GM19397 (cell line): ENCODE data around the gene GNAZ.

Experiments
- ATAC-seq: cut with Tn5 transposase; IDR thresholded peaks from one replicate; pipeline ENCODE4 v1.9.1; 2021; ENCODE audit warnings: mild to moderate bottlenecking, moderate library complexity; ENCODE audit not compliant: unreplicated experiment

Gene GNAZ

DNA sequence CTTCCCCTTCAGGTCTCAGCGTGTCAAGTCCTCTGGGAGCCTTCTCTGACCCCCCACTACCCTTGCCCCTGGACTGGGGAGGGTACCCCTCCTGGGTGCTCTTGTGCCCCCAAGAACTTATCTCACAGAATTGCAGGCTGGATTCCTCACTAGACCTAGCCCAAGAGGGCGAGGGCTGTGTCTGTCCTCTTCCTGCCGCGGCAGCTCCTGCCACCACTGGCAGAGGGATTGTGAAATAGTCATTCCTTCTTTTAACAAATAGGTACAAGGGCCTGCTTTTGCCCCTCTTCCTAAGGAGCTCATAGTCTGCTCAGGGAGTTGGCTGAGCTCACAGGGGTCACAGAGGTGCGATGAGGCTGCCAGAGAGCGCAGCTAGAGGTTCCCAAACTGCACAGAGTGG lies 80.4 kb downstream of the GNAZ start:
- no peak for ATAC-seq

DNA sequence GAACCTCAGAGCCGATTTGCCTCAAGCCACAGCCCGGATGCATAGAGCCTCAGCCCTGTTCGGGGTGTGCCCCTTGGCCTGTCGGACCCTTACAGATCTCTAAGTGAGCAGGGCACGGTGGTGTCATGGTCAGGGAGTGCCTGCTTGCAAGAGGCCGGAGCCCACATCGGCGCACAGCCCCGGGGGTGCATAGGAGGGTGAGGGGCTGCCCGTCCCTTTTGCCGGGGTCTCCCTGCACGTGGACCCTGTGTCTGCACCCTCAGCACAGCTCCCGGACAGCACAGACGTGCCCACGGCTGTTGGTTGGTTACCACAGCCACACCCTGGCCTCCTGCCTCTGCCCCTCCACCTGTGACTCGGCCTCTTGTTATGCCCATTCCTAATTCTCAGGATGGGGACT lies 81.5 kb downstream of the GNAZ start:
- ATAC-seq, result no peak

DNA sequence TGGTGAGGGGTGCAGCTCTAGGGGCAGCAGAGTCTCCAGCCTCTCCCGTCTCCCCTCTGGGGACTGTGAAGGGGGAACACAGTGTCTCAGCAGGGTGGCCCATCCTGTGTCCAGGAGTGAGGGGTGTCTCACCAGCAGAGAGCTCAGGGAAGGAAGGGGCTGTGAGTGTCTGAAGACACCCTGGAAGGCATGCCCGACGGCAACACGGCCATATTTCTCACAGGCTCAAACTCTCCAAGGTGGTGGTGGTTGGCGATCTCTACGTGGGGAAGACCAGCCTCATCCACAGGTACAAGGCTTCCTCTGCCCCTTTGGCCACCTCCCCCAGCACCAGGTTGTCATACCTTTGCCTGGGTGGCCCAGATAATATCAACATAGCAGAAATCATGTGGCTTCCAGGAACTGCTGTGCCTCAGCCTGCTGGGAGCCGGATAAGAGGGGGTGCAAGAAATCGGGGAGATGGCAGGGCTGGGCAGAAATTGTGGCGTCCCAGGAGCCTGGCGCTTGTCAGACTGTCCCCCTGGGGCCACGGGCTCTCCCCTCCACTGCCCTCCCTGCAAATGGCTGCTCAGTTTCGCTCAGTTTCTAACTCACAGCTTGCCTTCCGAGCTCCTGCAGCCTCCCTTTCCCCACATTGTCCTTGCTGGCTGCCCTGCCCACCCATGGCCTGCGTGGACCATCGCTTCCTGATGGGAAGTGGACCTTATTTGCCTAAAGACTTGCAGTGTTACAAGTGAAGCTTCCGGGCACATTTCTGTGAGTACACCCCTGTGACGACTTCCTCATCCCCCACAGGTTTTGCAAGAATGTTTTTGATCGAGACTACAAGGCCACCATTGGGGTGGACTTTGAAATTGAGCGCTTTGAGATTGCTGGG lies 82.2 kb downstream of the GNAZ start:
- no peak for ATAC-seq

- ATAC-seq, result no peak
Observed at GRCh38 chr22:23153994-23154393, 83.7 kb downstream of the GNAZ start.

DNA sequence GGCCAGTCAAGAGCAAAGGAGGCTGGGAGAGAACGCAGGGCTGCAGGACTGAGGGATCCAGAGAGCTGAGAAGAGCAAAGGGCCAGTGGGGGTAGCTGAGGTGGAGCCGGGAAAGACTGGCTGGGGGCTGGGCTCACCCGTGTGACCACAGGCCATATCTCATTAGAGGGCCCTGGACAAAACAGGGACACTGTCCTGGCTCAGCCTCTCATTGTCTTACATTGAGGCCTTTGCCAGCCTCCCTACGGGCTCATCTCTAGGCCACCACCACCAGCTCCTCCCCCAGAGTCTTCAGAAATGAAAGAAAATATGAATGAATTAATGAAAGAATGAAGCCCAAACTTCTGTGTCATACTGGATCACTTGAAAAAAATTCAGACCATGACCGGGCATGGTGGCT lies 84.1 kb downstream of the GNAZ start:
- ATAC-seq, result no peak

DNA sequence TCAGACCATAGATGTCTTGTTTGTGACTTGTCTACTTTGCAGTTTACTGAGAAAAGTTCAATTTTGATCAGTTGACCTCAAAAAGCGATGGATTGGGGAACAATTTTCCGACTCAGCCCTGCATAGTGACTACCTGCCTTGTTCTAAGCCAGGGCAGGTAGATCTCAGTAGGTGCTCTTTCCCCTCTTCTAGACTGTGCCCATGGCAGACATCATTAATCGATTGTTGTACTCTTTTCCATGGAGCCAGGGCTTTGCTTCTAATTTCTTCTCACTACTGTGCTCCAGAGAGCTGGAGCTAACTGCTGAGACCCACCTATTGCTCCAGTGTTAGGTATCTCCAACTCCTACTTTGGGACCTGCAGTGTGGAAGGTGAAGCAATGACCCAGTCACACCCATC lies 84.8 kb downstream of the GNAZ start:
- no peak for ATAC-seq

DNA sequence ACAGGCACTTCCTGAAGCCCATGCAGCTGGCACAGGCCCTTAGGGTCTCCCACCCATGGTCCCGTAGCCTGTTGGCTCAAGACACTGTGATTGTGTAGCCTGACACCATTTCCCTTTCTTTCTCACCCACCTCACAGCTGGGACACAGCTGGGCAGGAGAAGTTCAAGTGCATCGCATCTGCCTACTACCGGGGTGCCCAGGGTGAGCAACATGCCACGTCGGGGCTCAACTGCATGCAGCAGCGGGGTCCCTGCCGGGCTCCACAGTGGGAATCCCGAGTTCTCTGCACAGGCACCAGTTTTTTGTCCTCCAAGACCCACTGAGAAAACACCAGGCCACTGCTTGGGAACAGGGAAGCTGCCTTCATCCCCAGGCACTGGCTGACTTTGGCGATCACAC lies 85.5 kb downstream of the GNAZ start:
- ATAC-seq, result no peak

- no peak for ATAC-seq
Observed at GRCh38 chr22:23156286-23156685, 86.0 kb downstream of the GNAZ start.

- ATAC-seq, result no peak
Observed at GRCh38 chr22:23157560-23158515, 87.5 kb downstream of the GNAZ start.

- ATAC-seq, result no peak
Observed at GRCh38 chr22:23158516-23159290, 88.4 kb downstream of the GNAZ start.

DNA sequence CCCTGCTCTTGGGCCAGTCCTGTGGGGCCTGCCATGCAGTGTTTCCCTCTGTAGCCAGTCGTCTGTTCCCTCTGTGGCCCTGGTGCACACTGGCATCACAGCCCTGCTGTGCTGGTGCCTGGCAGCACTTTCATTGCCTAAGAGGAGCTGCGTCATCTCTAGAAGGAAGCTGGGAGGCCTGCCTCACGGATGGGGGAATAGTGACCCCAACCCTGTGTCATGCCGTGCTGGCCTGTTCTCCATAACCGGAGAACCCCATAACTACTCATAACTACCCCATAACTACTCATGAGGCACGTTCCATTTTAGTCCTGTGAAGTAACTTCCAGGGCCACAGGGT lies 88.9 kb downstream of the GNAZ start:
- ATAC-seq, result no peak

DNA sequence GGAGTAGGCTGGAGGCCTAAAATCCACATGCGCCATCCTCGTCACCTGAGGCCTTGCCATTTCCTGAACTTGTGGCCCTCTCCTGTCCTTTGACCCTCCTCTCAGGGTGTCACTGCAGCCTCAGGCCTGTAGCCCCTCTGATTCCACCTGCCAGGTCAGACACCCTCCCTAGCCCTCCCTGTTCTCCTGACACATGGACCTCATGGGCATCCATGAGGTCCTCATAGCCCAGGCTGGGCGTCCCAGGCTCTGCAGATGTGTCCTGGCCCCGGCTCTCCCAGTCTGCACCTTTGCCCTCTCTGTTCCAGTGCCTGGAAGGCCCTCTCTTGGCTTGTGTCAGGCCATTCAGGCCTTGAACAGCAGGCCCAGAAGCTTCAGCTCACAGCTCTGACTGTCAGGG lies 90.7 kb downstream of the GNAZ start:
- no peak for ATAC-seq

DNA sequence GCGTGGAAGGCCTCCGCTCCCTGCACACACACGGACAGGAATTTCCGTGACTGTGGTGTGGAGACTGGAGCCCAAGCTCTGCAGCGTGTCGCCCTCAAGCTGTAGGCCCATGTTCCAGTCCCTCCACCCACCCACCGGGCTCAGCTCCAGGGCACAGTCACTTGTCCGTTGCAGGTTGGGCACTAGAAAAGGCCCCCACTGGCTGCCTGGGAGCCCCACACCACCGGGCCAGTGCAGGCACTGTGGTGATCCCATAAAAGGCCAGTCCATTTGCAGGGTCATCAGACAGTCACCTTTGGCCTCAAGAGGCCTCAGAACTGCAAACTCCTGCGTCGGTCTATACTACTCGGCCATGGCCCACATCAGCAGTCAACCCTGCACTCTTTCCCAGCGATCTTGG lies 91.3 kb downstream of the GNAZ start:
- no peak for ATAC-seq

- no peak for ATAC-seq
Observed at GRCh38 chr22:23163665-23164064, 93.3 kb downstream of the GNAZ start.

DNA sequence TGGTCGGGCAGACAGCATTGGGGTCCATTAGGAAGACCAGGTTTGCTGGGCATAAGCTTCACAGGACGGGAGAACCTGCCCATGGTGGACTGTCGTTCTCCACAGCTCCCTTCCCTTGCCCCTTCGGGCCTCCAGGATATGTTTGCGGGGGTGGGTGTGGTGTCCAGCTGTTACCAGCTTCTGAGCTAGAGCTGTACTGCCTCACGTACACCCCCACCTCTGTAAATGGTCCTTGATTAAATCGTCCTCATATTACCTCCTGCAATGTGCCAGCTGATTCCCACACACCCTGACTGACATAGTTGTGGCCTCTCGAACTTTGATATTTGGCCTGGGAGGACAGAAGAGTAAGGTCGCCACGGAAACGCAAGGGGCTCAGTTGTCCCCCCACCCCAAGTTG lies 93.8 kb downstream of the GNAZ start:
- no peak for ATAC-seq

- ATAC-seq, result no peak
Observed at GRCh38 chr22:23166042-23166831, 95.9 kb downstream of the GNAZ start.

DNA sequence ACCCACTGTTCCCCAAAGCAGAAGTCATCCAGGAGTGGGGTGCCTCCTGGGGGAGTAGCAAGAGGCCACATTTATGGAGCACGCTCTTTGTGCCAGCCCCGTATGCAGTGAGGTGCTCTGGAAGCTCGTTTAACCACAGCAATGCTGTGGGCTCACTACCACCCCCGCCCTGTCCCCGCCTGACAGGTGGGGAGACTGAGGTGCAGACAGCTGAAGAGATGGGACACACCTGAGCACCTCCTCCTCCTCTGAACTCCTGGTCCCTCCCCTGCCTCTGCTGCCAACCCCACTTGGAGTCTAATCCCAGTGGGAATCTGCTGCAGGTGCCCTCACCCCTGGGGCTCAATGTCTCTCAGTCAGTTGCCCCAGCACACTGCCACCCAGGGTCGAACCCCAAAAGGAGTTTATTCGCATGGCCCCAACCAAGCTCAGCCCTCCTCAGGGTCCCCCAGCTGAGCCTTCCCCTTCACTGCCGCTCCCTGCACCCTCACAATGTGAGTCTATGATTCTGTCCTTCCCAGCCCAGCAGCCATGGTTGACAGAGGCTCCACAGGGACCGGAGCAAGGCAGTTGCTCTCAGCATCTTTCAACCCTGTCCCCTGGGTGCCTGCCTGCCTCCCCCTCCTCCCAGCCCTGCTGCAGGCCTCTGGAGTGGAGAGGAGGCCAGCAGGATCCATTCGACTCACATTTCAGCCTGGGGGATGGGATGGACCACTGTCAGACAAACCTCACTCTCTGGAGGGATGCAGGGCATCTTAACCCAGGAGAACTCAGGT lies 96.7 kb downstream of the GNAZ start:
- no peak for ATAC-seq

- no peak for ATAC-seq
Observed at GRCh38 chr22:23168391-23169042, 98.2 kb downstream of the GNAZ start.

DNA sequence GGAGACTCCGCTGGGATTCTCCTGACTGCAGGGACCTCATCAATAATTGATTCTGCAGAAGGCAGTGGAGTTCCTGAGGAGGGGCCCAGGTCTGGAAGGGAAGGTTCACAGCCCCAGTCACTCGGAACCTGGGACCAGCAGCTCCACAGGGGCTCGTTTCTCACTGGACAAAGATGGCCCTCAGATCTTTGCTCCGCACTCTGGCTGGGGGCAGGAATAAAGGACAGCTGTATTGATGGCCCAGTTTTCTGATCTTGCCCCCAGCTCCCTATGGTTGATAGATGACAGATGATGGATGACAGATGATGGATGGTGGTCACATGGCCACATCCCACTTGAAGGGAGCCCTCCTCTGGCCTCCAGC lies 98.7 kb downstream of the GNAZ start:
- ATAC-seq, result no peak
